DND-41 (cell line): ENCODE measurements around the gene CC2D1B.

ENCODE experiments used
- ATAC-seq: fragments of 200-7000 bp; cut with Tn5 transposase; 3 replicates; pipeline ENCODE4 v1.9.1; 2021; ENCODE audit warnings: low read depth; ENCODE audit not compliant: insufficient read depth
- DNase-seq: peaks from one replicate; pipeline ENCODE4 v3.0.0-alpha.2; 2020
- H2AFZ ChIP-seq: 2 replicates; pipeline ENCODE4 v1.6.0; 2012; ENCODE audit warnings: low read depth, low read length
- H3K27ac ChIP-seq: 2 replicates; pipeline ENCODE4 v1.5.1; 2012; ENCODE audit warnings: low read length, inconsistent platforms
- H3K27me3 ChIP-seq: fragments of 200-600 bp; sonication (generic); 2 replicates; pipeline ENCODE4 v1.6.0; 2012; ENCODE audit warnings: low read length, mild to moderate bottlenecking, inconsistent platforms; ENCODE audit not compliant: insufficient read depth, poor library complexity
- H3K36me3 ChIP-seq: 2 replicates; pipeline ENCODE4 v1.5.1; 2012; ENCODE audit warnings: low read length, inconsistent platforms; ENCODE audit not compliant: insufficient read depth
- H3K4me1 ChIP-seq: 2 replicates; pipeline ENCODE4 v1.5.1; 2012; ENCODE audit warnings: mild to moderate bottlenecking, low read length; ENCODE audit not compliant: insufficient read depth
- H3K4me2 ChIP-seq: 2 replicates; pipeline ENCODE4 v1.6.0; 2012; ENCODE audit warnings: mild to moderate bottlenecking, moderate library complexity, low read length, inconsistent platforms; ENCODE audit not compliant: insufficient read depth
- H3K4me3 ChIP-seq, 2 experiments: fragments of 200-600 bp in 1 of 2; shearing (Covaris generic) in 1 of 2; 2 replicates each; pipeline ENCODE4 v1.5.1; 2012 to 2016; ENCODE audit warnings: inconsistent platforms in 2 of 2, low read length in 2 of 2, mild to moderate bottlenecking in 2 of 2, low read depth in 1 of 2, moderate library complexity in 1 of 2
- H3K79me2 ChIP-seq: 2 replicates; pipeline ENCODE4 v1.6.0; 2012; ENCODE audit warnings: low read length, inconsistent platforms; ENCODE audit not compliant: insufficient read depth
- H3K9ac ChIP-seq: 2 replicates; pipeline ENCODE4 v1.6.0; 2012; ENCODE audit warnings: low read depth, mild to moderate bottlenecking, inconsistent platforms, low read length, moderate library complexity
- H3K9me3 ChIP-seq: 2 replicates; pipeline ENCODE4 v1.5.1; 2012; ENCODE audit warnings: low read length, moderate library complexity, mild to moderate bottlenecking, inconsistent platforms; ENCODE audit not compliant: insufficient read depth, severe bottlenecking
- H4K20me1 ChIP-seq: 2 replicates; pipeline ENCODE4 v1.6.0; 2012; ENCODE audit warnings: low read length; ENCODE audit not compliant: insufficient read depth
- EZH2 ChIP-seq: IDR thresholded peaks from 3 replicates; pipeline ENCODE4 v1.6.1; 2012; ENCODE audit warnings: borderline replicate concordance, low read depth, mild to moderate bottlenecking, moderate library complexity, low read length, inconsistent platforms; ENCODE audit not compliant: severe bottlenecking
- TF ChIP-seq, protein P1 (sequence below): IDR thresholded peaks from 2 replicates; pipeline ENCODE4 v1.5.1; 2012; ENCODE audit warnings: borderline replicate concordance, low read length, moderate library complexity, mild to moderate bottlenecking; ENCODE audit not compliant: poor library complexity, severe bottlenecking; ENCODE audit errors: extremely low read depth

Gene CC2D1B

DNA sequence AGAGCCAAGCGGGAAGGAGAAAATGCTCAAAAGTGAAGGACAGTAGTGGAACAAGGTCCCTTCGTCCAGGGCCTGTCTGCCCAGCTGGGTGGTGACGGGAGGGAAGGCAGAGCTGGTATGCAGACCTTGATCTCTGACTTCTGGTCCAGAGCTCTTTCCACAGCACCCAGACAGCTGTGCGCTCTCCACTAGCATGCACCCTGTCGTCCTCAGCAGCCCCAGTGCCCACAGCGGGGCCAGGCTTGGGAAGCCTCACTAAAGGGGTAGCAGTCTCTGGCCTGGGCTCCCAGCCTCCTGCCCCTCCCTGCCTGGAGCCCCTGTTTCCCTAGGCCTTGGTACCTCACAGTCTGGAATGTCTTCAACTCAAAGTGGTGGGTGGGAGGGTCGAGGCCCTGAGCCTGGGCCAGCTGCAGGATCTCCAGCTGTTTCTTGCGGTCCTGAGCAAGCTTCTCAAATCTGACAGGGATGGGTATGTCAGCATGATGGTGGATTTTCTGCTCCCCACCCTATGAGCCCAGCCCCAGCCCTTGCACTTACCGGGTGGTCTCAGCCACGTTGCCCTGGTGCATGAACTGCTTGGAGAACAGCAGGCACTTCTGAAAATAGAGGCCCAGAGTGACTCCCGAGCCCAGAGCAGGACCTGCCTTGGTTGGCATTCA, 10.0 kb downstream of the CC2D1B start:
- Histone ChIP-seq H2AFZ (no peak overlapping the region), H3K79me2 (no peaks in the 10 kb centered on the region), H3K36me3 (peaks cover 90% of the 10 kb centered on the region), H3K27me3 (no peaks in the 10 kb centered on the region), H3K4me3 (no peak overlapping the region), H3K9ac (no peak overlapping the region), H3K4me2 (no peak overlapping the region), H4K20me1 (peaks cover 25% of the 10 kb centered on the region), H3K9me3 (no peaks in the 10 kb centered on the region), H3K27ac (no peak overlapping the region), H3K4me1 (no peaks in the 10 kb centered on the region)
- no peak for ATAC-seq
- no peak for TF ChIP-seq EZH2
- TF ChIP-seq, protein P1, sequence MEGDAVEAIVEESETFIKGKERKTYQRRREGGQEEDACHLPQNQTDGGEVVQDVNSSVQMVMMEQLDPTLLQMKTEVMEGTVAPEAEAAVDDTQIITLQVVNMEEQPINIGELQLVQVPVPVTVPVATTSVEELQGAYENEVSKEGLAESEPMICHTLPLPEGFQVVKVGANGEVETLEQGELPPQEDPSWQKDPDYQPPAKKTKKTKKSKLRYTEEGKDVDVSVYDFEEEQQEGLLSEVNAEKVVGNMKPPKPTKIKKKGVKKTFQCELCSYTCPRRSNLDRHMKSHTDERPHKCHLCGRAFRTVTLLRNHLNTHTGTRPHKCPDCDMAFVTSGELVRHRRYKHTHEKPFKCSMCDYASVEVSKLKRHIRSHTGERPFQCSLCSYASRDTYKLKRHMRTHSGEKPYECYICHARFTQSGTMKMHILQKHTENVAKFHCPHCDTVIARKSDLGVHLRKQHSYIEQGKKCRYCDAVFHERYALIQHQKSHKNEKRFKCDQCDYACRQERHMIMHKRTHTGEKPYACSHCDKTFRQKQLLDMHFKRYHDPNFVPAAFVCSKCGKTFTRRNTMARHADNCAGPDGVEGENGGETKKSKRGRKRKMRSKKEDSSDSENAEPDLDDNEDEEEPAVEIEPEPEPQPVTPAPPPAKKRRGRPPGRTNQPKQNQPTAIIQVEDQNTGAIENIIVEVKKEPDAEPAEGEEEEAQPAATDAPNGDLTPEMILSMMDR, result no peak
- no peak for DNase-seq

DNA sequence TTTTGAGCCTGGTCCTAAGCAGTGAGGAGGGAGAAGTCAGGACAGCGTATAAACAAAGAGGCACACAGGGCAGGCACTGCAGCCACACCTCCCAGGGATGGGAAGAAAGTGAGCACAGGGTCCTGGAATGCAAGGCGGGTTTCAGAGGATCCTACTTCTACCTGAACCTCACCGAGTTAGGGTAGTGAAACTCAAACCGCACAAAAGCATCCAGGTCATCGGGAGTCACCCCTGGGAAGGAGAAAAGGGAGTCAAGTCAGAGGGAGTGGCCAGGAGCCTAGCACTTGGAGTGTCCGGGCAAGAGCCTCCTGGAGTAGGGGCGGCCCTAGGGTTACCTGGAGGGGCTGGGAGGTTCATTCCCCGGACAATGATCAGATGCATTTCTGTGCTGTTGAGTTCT, 10.6 kb downstream of the CC2D1B start:
- Histone ChIP-seq H3K27me3 (no peaks in the 10 kb centered on the region), H4K20me1 (peaks cover 22% of the 10 kb centered on the region), H3K4me3 (no peak overlapping the region), H3K79me2 (no peaks in the 10 kb centered on the region), H3K36me3 (peaks cover 89% of the 10 kb centered on the region), H3K9ac (no peak overlapping the region), H2AFZ (no peak overlapping the region), H3K9me3 (no peaks in the 10 kb centered on the region), H3K4me1 (no peaks in the 10 kb centered on the region), H3K27ac (no peak overlapping the region), H3K4me2 (no peak overlapping the region)
- DNase-seq (no peak), ATAC-seq (no peak)
- no peak for TF ChIP-seq EZH2
- TF ChIP-seq, protein P1, result no peak

DNA sequence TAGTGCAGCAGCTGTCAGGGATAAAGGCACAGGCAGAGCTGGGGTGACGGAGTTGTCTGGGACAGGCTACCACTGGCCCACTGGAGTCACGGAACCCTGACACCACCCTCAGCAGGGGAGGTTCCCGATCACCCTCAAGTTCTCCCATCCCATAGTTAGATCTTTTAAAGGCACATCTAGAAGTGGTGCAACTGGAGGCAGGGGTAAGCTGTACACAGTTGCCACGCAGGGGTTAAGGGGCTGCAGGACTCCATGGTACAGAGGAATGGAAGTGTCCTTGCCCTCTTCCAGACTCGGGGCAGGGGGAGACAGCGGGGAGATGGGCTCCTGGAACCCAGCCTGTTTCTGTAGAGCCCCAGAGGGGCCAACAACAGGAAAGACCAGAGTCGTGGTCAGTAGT, 13.3 kb downstream of the CC2D1B start:
- Histone ChIP-seq H2AFZ (no peak overlapping the region), H3K4me1 (no peaks in the 10 kb centered on the region), H3K27ac (no peak overlapping the region), H3K79me2 (no peaks in the 10 kb centered on the region), H4K20me1 (0 out of 2 replicates have a peak, but pooled peaks cover 10% of the 10 kb centered on the region), H3K9me3 (no peaks in the 10 kb centered on the region), H3K27me3 (no peaks in the 10 kb centered on the region), H3K36me3 (peaks cover 70% of the 10 kb centered on the region), H3K9ac (no peak overlapping the region), H3K4me3 (no peak overlapping the region), H3K4me2 (no peak overlapping the region)
- DNase-seq (no peak), ATAC-seq (no peak)
- TF ChIP-seq, protein P1, result no peak
- TF ChIP-seq EZH2, result no peak
